GM18505 (cell line): ENCODE measurements around the gene ZFHX2.

ENCODE experiments used
- ATAC-seq: cut with Tn5 transposase; IDR thresholded peaks from one replicate; pipeline ENCODE4 v1.9.1; 2021; ENCODE audit not compliant: unreplicated experiment
- POLR2A ChIP-seq: IDR thresholded peaks from 4 replicates; pipeline ENCODE4 v1.6.1; 2011; ENCODE audit warnings: borderline replicate concordance; ENCODE audit not compliant: insufficient read depth, insufficient read length; ENCODE audit errors: extremely low read depth

ZFHX2 gene

DNA sequence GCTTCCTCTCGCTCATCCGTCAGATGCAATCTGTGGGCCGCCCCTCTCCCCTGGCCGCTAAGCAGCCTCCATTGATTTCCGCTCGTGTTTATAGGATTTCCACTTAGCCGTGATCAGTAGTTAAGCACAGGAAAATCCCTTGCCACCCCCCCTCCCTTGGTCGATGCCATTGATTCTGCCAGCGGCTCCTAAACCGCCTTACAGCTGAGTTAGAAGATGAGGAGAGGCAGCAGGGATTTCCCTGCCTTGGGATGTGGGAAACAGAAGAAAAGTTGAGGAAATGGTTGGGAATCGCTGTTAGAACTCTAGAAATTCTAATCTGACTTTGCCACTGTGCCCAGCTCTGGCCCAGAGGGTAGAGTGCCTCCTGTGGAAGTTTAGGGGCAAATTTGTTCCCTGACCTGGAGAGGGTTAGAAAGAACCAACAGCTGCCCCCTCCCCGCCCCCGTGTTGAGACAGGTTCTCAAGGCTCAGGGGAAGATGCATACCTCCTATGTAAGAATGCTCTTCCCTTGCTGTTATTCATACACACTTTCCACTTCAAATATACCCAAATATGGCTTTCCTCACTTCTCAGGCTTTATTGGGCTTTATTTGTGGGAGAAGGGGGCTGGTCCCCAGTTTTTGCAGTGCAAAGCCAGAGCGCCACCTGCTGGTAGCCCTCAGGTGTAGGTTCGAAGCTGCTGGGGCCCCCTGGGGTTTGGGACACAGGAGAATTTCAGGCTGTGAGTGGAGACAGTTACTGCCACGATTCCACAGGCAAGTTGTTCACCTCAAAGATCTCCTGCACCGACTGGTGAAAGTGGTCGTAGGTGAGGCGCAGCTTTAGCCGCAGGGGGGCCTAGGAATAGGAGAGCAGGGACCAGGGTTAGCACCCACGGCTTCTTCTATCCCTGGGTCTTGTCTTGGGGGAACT lies 7.7 kb upstream of the ZFHX2 start:
- TF ChIP-seq POLR2A, result peak; percentile 19

DNA sequence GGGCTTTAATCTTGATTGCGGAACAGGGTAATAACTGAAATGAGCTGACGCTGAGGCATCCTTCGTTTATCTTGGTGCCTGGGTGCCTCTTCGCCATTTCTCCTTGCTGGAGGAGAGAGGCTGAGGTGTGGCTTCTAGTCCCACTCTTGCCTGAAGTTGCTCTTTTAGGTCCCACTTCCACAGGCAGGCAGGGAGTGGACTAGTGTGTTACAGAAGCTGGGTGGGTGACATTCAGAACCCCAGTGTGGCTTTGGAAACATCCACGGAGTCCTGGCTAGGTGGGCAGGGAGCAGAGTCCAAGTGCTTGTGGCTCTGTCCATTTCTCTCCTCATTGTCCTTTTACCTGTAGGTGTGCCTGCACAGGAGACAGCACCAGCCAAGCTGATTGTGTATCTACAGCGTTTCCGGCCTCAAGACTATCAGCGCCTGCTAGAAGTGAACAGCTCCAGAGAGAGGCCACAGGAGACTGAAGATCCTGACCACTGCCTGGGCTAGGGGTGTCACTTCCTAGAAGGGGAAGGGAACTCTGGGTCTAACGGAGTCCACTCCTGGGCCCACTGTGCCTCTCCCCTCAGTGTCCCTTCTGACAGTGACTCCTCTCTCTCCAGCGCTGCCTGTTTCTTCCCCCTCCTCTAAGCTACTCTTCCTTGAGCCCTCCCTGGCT lies 6.9 kb upstream of the ZFHX2 start:
- TF ChIP-seq POLR2A, result no peak

More for the DNA sequence above, 7.7 kb upstream of the ZFHX2 start:
- ATAC-seq, result no peak

GRCh38 chr14:23557946-23558345 lies 6.4 kb upstream of the ZFHX2 start:
- no peak for ATAC-seq
- no peak for TF ChIP-seq POLR2A

More for the DNA sequence above, 6.9 kb upstream of the ZFHX2 start:
- no peak for ATAC-seq

GRCh38 chr14:23557521-23557920 lies 6.0 kb upstream of the ZFHX2 start:
- peak; percentile 35 for TF ChIP-seq POLR2A
- no peak for ATAC-seq

DNA sequence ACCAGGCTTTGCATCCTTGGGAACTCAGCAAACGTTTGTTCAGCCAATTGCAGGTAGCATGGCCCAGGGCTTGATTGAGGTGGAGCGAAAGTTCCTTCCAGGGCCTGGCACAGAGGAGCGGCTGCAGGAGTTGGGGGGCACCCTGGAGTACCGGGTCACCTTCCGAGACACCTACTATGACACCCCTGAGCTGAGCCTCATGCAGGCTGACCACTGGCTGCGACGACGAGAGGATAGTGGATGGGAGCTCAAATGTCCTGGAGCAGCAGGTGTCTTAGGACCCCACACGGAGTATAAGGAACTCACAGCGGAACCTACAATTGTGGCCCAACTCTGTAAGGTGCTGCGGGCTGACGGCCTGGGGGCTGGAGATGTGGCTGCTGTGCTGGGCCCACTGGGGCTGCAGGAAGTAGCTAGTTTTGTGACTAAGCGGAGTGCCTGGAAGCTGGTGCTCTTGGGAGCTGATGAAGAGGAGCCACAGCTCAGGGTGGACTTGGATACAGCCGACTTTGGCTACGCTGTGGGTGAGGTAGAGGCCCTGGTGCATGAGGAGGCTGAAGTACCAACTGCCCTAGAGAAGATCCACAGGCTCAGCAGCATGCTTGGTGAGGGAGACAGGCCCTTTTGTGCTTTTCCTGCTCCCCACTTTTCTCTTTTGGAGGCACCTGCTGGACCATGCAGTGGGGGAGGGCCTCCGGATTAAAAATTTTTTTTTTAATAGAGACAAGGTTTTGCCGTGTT lies 5.3 kb upstream of the ZFHX2 start:
- ATAC-seq, result no peak
- no peak for TF ChIP-seq POLR2A

DNA sequence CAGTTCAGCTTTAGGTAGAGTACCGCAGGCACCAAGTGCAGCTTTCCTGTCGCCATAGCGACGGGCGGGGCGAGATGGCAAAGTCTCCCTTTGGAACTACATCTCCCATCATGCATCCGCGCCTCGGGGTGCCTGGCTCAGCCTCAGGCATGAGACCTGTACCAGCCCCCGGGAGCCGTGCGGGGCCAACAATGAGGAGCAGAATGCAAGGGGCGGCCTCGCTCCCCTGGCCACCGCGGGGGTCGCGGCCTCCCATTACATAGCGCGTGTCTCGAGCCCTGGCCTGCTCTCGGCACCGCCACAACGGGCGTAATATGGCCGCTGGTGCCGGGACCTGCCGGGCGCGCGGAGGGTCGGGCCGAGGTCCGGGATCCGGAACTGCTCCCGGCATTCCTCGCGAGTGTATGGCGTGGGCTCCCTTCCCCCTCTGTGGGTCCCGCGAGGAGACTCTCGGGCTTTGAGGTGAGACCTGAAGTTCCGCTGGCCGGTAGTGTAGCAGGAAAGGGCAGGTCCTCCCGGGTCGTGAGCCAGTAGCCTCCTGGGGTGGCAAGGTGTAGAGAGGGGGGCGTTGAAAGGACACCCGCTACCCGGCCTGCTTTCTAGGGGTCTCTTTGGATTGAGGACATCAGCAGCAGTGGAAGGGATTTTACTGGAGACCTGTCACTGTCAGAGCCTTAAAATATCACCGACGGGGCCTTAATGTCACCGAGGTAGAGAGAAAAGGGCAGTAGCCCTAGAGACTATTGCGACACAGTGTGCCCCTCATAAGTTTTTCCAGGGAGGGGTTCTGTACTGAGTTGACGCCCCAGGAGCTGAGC lies 4.5 kb upstream of the ZFHX2 start, which contains the start of gene THTPA:
THTPA (plus strand) TSS at position 390 of the 818 bp plus-strand sequence. CDS start 487 bp downstream, outside the sequence.
- ATAC-seq, result peak; percentile 81

DNA sequence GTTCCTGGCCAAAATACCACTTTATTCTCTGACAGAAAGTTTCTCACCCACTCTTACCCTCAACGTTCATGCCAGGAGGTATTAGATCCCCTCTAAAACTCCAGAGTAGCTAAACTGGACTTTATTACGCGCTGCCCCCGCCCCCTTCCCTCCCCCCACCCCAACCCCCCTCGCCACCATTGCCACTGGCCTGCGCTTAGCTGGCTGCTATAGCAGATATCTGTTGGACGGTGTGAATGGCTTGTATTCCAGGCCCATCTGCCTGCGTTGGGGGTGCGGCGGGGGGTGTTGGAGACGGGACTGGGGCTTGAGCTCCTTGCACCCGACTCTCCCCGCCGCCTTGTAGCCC lies 3.9 kb upstream of the ZFHX2 start:
- no peak for ATAC-seq

More for the DNA sequence above, 4.5 kb upstream of the ZFHX2 start, which contains the start of gene THTPA:
- TF ChIP-seq POLR2A, result peak; percentile 83

DNA sequence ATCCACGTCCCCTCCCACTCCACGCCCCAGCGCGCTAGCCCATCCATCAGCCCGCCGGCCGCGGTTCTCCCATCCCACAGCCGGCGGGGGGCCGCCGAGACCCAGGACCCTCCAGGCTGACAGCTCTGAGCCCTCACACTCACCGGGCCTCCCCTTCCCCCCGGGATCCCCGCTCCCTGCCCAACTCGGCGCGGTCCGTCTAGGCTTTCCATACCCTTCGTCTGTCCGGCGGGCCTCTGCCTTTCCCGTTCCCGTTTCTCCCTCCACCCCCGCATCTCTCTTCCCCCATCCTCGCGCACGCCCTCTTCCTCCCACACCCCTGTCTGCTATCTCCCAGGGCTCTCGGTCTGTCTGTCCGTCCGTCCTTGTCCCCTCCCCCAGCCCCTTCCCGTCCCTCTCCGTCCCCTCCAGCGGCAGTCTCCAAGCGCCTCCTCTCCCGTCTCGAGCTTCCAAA lies 726 bp downstream of the ZFHX2 start:
- TF ChIP-seq POLR2A, result no peak
- ATAC-seq, result no peak

More for the DNA sequence above, 3.9 kb upstream of the ZFHX2 start:
- TF ChIP-seq POLR2A, result no peak

- ATAC-seq, result no peak
- no peak for TF ChIP-seq POLR2A
Observed at GRCh38 chr14:23550131-23550811, 1.3 kb downstream of the ZFHX2 start.

GRCh38 chr14:23548351-23549318 lies 2.9 kb downstream of the ZFHX2 start:
- no peak for ATAC-seq
- no peak for TF ChIP-seq POLR2A

- no peak for ATAC-seq
- TF ChIP-seq POLR2A, result no peak
Observed at GRCh38 chr14:23547924-23548323, 3.6 kb downstream of the ZFHX2 start.
